GM18508 (cell line): ENCODE data around the gene TTC16.
A peak's percentile ranks its signal among the peaks of the same experiment; 100 is the strongest.
"Not testable (repeated sequence)": the region's sequence is repeated elsewhere in the genome, so short reads cannot be mapped to it uniquely, and the experiment has no call there.

ENCODE experiments used
- ATAC-seq: cut with Tn5 transposase; IDR thresholded peaks from one replicate; pipeline ENCODE4 v1.9.1; 2021; ENCODE audit warnings: moderate number of reproducible peaks; ENCODE audit not compliant: insufficient read depth, unreplicated experiment

Gene TTC16

GRCh38 chr9:127779136-127779981 lies 63.5 kb downstream of the TTC16 start:
- peak; percentile 40 for ATAC-seq

GRCh38 chr9:127780126-127780885 lies 64.4 kb downstream of the TTC16 start:
- ATAC-seq, result no peak

GRCh38 chr9:127780909-127781308 lies 65.0 kb downstream of the TTC16 start:
- not testable (repeated sequence) for ATAC-seq
